ENCODE measurements around the gene KAZN.
"Not testable (repeated sequence)": the region's sequence is repeated elsewhere in the genome, so short reads cannot be mapped to it uniquely, and the experiment has no call there.

The KAZN gene

GRCh38 chr1:15027515-15027986, 429.1 kb downstream of the KAZN start:
- DNase-seq, result peak; percentile 57

GRCh38 chr1:15028102-15028501, 429.6 kb downstream of the KAZN start:
- DNase-seq, result no peak

DNA sequence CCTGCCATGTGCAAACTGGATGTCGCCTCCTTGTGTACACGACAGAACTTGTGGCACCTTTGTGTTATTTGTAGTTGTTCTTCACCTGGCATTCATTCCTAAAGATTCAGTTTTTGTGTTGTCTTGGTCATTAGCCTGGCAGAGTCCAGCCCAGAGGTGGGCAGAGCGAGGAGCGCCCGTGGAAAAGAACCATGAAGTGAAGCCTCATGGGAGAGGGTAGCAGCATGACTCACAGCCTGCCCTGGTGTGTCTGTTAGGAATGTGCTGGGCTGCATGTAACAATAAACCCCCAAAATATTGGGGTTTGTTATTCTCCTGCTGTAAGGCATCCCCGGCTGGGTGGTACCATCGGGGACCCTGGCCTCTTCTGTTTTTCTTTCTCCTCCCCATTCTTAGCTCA, 430.1 kb downstream of the KAZN start:
- no peak for DNase-seq

- DNase-seq, result no peak
These were observed 430.6 kb downstream of the KAZN start for GRCh38 chr1:15029036-15029435.

GRCh38 chr1:15029786-15030185, 431.3 kb downstream of the KAZN start:
- DNase-seq, result no peak

- no peak for DNase-seq
These were observed 432.9 kb downstream of the KAZN start for GRCh38 chr1:15031251-15031933.

DNA sequence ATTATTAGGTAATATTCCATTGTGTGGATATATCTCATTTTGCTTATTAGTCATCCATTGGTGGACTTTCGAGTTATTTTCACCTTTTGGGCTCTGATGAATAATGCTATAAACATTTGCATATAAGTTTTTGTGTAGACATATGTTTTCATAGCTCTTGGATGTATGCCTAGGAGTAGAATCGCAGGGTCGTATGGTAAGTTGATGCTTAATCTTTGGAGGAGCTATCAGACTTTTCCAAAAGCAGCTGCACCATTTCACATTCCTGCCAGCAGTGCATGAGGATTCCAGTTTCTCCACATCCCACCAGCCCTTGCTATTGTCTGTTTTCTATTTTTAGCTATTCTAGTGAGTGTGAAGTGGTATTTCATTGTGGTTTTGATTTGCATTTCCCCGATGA, 434.8 kb downstream of the KAZN start:
- no peak for DNase-seq

DNA sequence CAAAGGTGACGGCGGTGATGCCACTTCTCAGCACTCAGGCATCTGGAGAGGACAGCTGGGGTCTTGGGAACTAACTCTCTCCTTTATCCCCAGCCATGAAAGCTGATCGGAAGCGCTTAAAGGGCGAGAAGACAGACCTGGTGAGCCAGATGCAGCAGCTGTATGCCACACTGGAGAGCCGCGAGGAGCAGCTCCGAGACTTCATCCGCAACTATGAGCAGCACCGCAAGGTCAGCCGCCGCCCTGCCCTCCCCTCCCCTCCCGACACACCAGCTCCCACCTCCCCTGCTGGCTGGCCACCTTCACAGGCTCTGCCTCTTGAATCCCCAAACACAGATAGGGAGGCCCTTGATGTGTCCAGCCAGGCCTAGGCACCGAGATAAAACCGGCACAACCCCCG, 436.2 kb downstream of the KAZN start:
- no peak for DNase-seq

GRCh38 chr1:15035236-15035635, 436.8 kb downstream of the KAZN start:
- DNase-seq, result no peak

DNA sequence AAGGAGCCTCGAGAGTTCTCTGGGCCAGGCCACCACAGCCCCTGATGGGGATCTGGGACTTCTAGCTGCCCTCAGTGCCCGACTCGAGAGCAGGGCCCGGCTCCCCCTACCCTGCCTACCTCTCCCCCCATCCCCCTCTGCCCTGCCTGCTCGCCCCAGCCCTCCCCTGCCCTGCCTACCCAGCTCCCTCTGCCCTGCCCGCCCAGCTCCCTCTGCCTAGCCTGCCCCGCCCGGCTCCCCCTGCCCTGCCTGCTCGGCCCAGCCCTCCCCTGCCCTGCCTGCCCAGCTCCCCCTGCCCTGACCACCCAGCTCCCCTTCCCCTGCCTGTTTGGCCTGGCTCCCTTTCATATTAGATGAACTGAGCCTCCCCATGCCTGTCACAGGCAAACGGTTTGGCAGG, 437.6 kb downstream of the KAZN start:
- no peak for DNase-seq

- DNase-seq, result peak; percentile 7
These were observed 439.9 kb downstream of the KAZN start for GRCh38 chr1:15038232-15039016.

DNA sequence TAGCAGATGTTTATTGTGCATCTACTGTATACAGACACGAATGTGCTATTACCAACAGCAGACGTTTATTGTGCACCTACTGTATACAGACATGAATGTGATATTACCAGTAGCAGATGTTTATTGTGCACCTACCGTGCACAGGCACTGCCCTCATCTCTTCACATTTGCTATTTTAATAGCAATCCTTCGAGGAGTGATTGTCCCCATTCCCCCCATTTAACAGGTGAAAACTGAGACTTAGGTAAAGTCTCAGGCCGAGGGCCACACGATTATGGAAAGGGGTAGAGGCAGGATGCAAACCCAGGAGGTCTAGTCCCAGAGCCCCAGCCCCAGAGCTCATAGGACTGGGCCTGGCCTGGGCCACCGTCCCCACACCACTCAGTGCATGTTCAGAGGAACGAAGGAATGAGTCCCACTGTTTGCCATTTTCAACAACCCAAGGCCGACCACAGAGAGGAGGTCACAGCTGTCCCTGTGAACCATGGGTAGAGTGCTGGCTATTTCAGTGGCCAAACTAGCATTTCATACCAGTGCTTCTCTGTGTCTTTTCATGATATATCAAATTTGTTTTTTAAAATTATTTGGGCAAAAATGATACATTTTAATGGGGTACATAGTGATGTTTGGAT, 440.6 kb downstream of the KAZN start:
- DNase-seq, result no peak

DNA sequence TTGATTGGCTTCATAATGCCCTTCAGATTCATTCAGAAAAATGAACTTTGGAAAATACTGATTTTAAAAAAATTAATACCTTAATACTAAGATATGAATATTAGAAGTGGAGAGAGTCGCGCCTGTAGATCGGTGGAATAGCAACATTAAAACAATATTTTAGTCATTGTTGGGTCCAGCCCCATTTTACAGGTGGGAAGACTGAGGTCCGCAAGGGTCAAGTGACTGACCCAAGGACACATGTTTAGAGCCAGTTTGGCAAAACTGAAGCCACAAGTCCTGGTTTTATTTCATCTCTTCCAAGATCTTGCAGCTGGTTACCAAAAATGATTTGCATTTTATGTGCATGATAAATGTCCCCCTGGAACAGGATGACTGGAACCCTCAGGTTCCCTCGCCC, 441.4 kb downstream of the KAZN start:
- no peak for DNase-seq

DNA sequence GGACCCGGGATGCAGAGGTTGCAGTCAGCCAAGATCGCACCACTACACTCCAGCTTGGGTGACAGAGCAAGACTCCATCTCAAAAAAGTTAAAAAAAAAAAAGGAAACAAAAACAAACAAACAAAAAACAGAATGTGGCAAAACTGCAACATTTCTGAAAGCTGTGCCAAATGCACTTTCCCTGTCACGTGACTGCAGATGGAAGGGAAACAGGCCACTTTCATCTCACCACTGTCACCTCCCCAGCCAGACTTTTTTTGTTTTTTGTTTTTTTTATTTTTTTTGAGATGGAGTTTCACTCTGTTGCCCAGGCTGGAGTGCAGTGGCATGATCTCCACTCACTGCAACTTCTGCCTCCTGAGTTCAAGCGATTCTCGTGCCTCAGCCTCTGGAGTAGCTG, 442.2 kb downstream of the KAZN start:
- DNase-seq, result not testable (repeated sequence)

DNA sequence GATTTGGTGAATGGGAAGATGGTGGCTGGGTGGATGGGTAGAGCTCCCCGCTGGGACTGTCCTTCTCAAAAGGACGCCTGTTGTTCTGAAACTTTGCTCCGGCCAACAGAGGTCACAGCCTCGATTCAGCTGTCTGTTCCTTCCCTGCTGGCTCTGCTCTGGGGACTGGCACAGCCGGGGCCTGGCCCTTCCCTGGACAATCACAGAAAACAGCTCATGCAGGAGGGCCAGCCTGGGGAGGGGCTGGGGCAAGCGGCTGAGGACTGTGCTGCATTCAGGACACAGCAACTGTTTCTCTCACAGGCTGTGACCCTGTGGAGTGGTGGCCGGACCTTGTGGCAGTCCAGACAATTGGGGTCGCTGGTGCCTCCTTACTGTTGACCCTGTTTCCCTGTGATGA, 444.4 kb downstream of the KAZN start:
- DNase-seq, result no peak

DNA sequence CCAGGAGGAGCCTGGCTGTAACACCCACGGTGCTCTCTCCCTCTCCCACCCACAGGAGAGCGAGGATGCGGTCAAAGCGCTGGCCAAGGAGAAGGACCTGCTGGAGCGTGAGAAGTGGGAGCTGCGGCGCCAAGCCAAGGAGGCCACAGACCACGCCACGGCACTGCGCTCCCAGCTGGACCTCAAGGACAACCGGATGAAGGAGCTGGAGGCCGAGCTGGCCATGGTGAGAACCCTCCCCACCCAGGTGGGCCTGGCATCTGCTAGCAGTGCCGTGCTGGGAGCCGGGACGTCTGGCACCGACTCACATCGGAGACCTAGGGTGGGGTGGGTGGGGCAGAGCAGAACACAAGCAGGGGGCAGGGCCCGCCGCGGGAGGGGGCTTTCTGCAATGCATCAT, 445.4 kb downstream of the KAZN start:
- DNase-seq, result no peak

- DNase-seq, result no peak
These were observed 446.6 kb downstream of the KAZN start for GRCh38 chr1:15045123-15045522.

GRCh38 chr1:15046487-15047165, 448.1 kb downstream of the KAZN start:
- peak; percentile 24 for DNase-seq

GRCh38 chr1:15047237-15047636, 448.8 kb downstream of the KAZN start:
- DNase-seq, result no peak

- no peak for DNase-seq
These were observed 450.0 kb downstream of the KAZN start for GRCh38 chr1:15048437-15048980.

- no peak for DNase-seq
These were observed 450.6 kb downstream of the KAZN start for GRCh38 chr1:15049067-15049466.

DNA sequence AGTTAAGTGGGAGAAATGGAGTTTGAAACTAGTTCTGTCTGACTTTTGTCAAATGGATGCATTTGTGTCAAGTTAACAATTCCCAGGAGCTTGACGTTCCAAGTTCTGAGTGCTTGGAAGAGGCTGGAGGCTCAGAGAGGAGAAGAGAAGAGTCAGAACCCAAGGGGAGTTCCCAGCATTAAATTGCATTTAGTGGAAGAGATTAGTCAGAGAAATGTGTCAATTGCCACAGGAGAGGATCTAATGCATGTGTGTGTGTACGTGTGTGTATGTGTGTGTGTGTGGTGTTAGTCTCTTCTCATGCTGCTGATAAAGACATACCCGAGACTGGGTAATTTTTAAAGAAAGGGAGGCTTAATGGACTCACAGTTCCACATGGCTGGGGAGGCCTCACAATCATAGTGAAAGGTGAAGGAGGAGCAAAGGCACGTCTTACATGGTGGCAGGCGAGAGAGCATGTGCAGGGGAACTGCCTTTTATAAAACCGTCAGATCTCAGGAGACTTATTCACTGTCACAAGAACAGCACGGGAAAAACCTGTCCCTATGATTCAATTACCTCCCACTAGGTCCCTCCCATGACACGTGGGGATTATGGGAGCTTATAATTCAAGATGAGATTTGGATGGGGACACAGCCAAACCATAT, 453.5 kb downstream of the KAZN start:
- DNase-seq, result no peak

DNA sequence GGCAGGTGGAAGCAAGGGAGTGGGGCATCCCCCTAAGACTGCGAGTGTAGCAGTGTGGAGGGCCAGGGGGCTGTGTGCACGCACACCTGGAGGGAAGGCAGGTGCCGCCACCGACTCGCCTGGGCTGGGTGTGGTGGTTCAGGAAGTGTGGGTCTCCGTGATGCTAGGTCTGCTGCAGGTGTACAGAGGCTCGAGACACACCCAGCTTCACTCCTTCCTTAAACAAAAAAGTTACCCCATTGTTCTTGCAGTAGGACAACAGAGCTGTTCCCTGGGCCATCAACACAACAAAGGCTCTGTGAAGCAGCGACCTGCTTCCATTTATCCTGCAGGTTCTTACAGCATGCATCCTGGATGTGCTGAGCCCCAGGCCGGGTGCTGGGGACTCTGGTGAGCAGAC, 454.7 kb downstream of the KAZN start:
- no peak for DNase-seq
